ENCODE data around the gene USHBP1.

DNA sequence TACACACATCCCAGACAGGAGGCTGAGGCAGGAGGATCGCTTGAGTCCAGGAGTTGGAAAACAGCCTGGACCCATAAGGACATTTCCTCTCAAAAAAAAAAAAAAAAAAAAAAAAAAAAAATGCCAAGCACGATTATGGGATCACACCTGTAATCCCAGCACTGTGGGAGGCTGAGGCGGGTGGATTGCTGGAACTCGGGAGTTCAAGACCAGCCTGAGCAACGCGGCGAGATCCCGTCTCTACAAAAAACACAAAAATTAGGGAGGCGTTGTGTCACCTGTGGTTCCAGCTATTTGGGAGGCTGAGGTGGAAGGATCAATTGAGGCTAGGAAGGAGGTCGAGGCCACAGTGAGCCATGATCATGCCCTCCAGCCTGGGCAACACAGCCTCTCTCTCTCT lies 39.5 kb downstream of the USHBP1 start:
- TF ChIP-seq, protein P1, sequence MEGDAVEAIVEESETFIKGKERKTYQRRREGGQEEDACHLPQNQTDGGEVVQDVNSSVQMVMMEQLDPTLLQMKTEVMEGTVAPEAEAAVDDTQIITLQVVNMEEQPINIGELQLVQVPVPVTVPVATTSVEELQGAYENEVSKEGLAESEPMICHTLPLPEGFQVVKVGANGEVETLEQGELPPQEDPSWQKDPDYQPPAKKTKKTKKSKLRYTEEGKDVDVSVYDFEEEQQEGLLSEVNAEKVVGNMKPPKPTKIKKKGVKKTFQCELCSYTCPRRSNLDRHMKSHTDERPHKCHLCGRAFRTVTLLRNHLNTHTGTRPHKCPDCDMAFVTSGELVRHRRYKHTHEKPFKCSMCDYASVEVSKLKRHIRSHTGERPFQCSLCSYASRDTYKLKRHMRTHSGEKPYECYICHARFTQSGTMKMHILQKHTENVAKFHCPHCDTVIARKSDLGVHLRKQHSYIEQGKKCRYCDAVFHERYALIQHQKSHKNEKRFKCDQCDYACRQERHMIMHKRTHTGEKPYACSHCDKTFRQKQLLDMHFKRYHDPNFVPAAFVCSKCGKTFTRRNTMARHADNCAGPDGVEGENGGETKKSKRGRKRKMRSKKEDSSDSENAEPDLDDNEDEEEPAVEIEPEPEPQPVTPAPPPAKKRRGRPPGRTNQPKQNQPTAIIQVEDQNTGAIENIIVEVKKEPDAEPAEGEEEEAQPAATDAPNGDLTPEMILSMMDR (IDR thresholded peaks at IDR 0.05; ENCODE audit: insufficient read depth, low read length) = no peak
- TF ChIP-seq, protein P2, sequence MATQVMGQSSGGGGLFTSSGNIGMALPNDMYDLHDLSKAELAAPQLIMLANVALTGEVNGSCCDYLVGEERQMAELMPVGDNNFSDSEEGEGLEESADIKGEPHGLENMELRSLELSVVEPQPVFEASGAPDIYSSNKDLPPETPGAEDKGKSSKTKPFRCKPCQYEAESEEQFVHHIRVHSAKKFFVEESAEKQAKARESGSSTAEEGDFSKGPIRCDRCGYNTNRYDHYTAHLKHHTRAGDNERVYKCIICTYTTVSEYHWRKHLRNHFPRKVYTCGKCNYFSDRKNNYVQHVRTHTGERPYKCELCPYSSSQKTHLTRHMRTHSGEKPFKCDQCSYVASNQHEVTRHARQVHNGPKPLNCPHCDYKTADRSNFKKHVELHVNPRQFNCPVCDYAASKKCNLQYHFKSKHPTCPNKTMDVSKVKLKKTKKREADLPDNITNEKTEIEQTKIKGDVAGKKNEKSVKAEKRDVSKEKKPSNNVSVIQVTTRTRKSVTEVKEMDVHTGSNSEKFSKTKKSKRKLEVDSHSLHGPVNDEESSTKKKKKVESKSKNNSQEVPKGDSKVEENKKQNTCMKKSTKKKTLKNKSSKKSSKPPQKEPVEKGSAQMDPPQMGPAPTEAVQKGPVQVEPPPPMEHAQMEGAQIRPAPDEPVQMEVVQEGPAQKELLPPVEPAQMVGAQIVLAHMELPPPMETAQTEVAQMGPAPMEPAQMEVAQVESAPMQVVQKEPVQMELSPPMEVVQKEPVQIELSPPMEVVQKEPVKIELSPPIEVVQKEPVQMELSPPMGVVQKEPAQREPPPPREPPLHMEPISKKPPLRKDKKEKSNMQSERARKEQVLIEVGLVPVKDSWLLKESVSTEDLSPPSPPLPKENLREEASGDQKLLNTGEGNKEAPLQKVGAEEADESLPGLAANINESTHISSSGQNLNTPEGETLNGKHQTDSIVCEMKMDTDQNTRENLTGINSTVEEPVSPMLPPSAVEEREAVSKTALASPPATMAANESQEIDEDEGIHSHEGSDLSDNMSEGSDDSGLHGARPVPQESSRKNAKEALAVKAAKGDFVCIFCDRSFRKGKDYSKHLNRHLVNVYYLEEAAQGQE (IDR thresholded peaks at IDR 0.05; ENCODE audit: insufficient replicate concordance, low read depth) = no peak
- no peak for TF ChIP-seq POLR2AphosphoS5 (IDR thresholded peaks at IDR 0.05; ENCODE audit: low read depth)

All from HL-60 (cell line).